CD4-positive, alpha-beta T cell (primary cell): ENCODE results near the gene MRPS7. TPM values are rescaled to one million over a fixed set of nuclear protein-coding genes. Genes with fewer than 3 reads are reported as not detected.
A peak's percentile ranks its signal among the peaks of the same experiment; 100 is the strongest.

ENCODE experiments used
- ATAC-seq: fragments of 200-7000 bp; cut with Tn5 transposase; one replicate; pipeline ENCODE4 v1.10.0; 2022; ENCODE audit warnings: mild to moderate bottlenecking; ENCODE audit not compliant: poor library complexity
- CTCF ChIA-PET: fragments of 350-600 bp; sonication (Branson Sonifier 250); formaldehyde crosslinking; loops from one replicate; lab custom pipeline; 2021; ENCODE audit warnings: antibody characterized with exemption, inconsistent platforms; lab: Charles Lee
- POLR2A ChIA-PET: fragments of 350-600 bp; sonication (Branson Sonifier 250); formaldehyde crosslinking; loops from one replicate; lab custom pipeline; 2021; ENCODE audit warnings: antibody characterized with exemption, inconsistent platforms; lab: Charles Lee
- DNase-seq, 14 experiments: peaks; one replicate each; pipeline ENCODE4 v3.0.0-alpha.2; 2013 to 2020; ENCODE audit warnings: mixed read lengths in 2 of 14
- H3K27ac ChIP-seq, 2 donors: one replicate each; pipeline versions ENCODE4 v1.5.1 to v1.7.0; 2013; ENCODE audit warnings: low read length in 2 of 2, low read depth in 1 of 2, mild to moderate bottlenecking in 1 of 2
- H3K27me3 ChIP-seq, 2 experiments: 1 replicate in 1 of 2; 2 replicates in 1 of 2; pipeline versions ENCODE4 v1.6.1 to v1.7.0; 2013; ENCODE audit warnings: low read length in 2 of 2, control low read depth in 1 of 2, mild to moderate bottlenecking in 1 of 2, moderate library complexity in 1 of 2; ENCODE audit not compliant: insufficient read depth in 2 of 2, control insufficient read depth in 1 of 2
- H3K36me3 ChIP-seq: one replicate; pipeline ENCODE4 v1.6.1; 2013; ENCODE audit warnings: low read length, control low read depth; ENCODE audit not compliant: insufficient read depth
- H3K4me1 ChIP-seq: one replicate; pipeline ENCODE4 v1.6.1; 2013; ENCODE audit warnings: low read length, control low read depth; ENCODE audit not compliant: insufficient read depth
- H3K4me3 ChIP-seq: one replicate; pipeline ENCODE4 v1.5.1; 2013; ENCODE audit warnings: mild to moderate bottlenecking, low read length, moderate library complexity
- H3K9me3 ChIP-seq, 2 experiments: 1 replicate in 1 of 2; 2 replicates in 1 of 2; pipeline versions ENCODE4 v1.6.1 to v1.7.0; 2013; ENCODE audit warnings: low read length in 2 of 2, mild to moderate bottlenecking in 2 of 2, control low read depth in 1 of 2, moderate library complexity in 1 of 2; ENCODE audit not compliant: control insufficient read depth in 1 of 2, insufficient read depth in 1 of 2
- H3K27ac Mint-ChIP-seq: one replicate; pipeline ENCODE4 v1.8.0; 2020; ENCODE audit warnings: mixed read lengths
- H3K27me3 Mint-ChIP-seq: one replicate; pipeline ENCODE4 v1.8.0; 2021; ENCODE audit warnings: mixed read lengths
- H3K36me3 Mint-ChIP-seq: one replicate; pipeline ENCODE4 v1.8.0; 2021; ENCODE audit warnings: low read depth, mixed read lengths
- H3K4me1 Mint-ChIP-seq: one replicate; pipeline ENCODE4 v1.8.0; 2021; ENCODE audit warnings: low read depth, mixed read lengths
- H3K4me3 Mint-ChIP-seq: one replicate; pipeline ENCODE4 v1.8.0; 2020; ENCODE audit warnings: mild to moderate bottlenecking, mixed read lengths
- H3K9me3 Mint-ChIP-seq: one replicate; pipeline ENCODE4 v1.8.0; 2020; ENCODE audit warnings: mixed read lengths
- CTCF ChIP-seq: fragments of 200-600 bp; IDR thresholded peaks from one replicate; pipeline ENCODE4 v1.8.0; 2022; ENCODE audit warnings: antibody characterized with exemption, mild to moderate bottlenecking
- intact Hi-C, 2 experiments: fragments of 100-400 bp; cut with DNase I in 1 of 2; cut with micrococcal nuclease in 1 of 2; formaldehyde crosslinking; loops; one replicate each; pipeline versions ENCODE4 v1.15.1 to v1.9.0; 2023 to 2025; cut with DNase I, micrococcal nuclease
- total RNA-seq, 174 experiments: library from RNA in 2 of 174; stranded (reverse) in 2 of 174; gene quantifications; one replicate each; pipeline ENCODE4 v1.2.3 and lab custom pipeline; 2021 to 2026

The MRPS7 gene
- total RNA-seq, 2 experiments from 2014 or later, result 33.2 to 35.2 TPM

GRCh38 chr17:75241996-75242460 is 19.7 kb upstream of the MRPS7 start:
- Mint-ChIP-seq H3K36me3 (peaks cover 95% of the 10 kb centered on the region), H3K27me3 (no peaks in the 10 kb centered on the region), H3K9me3 (no peaks in the 10 kb centered on the region), H3K4me1 (peaks cover 29% of the 10 kb centered on the region), H3K4me3 (peak overlapping the region; percentile 67), H3K27ac (peak overlapping the region; percentile 92)
- Histone ChIP-seq H3K36me3 (peaks cover 92% of the 10 kb centered on the region), H3K27ac (peak overlapping the region; percentile 48 to 59), H3K4me1 (peaks cover 69% of the 10 kb centered on the region), H3K9me3 (no peaks in the 10 kb centered on the region), H3K27me3 (no peaks in the 10 kb centered on the region), H3K4me3 (peak overlapping the region; percentile 2)
- DNase-seq, result peak in 2 of 14 experiments; percentile 17 to 27
- no peak for TF ChIP-seq CTCF
- CTCF ChIA-PET, result interaction anchor here (1.0 to 5.2 kb wide), 6 partner anchors 19 to 128 kb away, joined by 3 to 31 read pairs (median 4); partner anchors contain the start of genes GGA3, MIF4GD, MRPS7 and SLC25A19
- peak; percentile 9 for ATAC-seq
- POLR2A ChIA-PET, result interaction anchor here (1.2 to 1.4 kb wide), 2 partner anchors 20 to 47 kb away, joined by 6 read pairs; partner anchors contain the start of genes GGA3, MRPS7 and SLC25A19
- intact Hi-C loops, result loop anchor here in 1 of 2 experiments (2.0 kb wide), 1 partner anchor 171 kb away; no protein-coding TSS in a partner anchor

- peak overlapping the region; percentile 2 for H3K4me3 ChIP-seq
- no peaks in the 10 kb centered on the region for H3K9me3 ChIP-seq
- H3K9me3 Mint-ChIP-seq, result no peaks in the 10 kb centered on the region
- DNase-seq (peak in 10 of 14 experiments; percentile 10 to 84 (median 38)), ATAC-seq (peak; percentile 65)
- no peak for TF ChIP-seq CTCF
- H3K27ac Mint-ChIP-seq, result peak overlapping the region; percentile 92
- peaks cover 87% of the 10 kb centered on the region for H3K36me3 ChIP-seq
- H3K27ac ChIP-seq, result peak overlapping the region; percentile 48 to 59
- POLR2A ChIA-PET, result interaction anchor here (1.2 to 1.4 kb wide), 2 partner anchors 19 to 46 kb away, joined by 6 read pairs; partner anchors contain the start of genes GGA3, MRPS7 and SLC25A19
- intact Hi-C loops, result no loop called here
- peaks cover 95% of the 10 kb centered on the region for H3K36me3 Mint-ChIP-seq
- no peaks in the 10 kb centered on the region for H3K27me3 Mint-ChIP-seq
- peaks cover 69% of the 10 kb centered on the region for H3K4me1 ChIP-seq
- peaks cover 29% of the 10 kb centered on the region for H3K4me1 Mint-ChIP-seq
- CTCF ChIA-PET, result interaction anchor here (0.6 to 5.2 kb wide), 7 partner anchors 19 to 129 kb away, joined by 3 to 31 read pairs (median 4); partner anchors contain the start of genes GGA3, MIF4GD, MRPS7 and SLC25A19
- no peaks in the 10 kb centered on the region for H3K27me3 ChIP-seq
- peak overlapping the region; percentile 67 for H3K4me3 Mint-ChIP-seq
Observed at GRCh38 chr17:75242461-75243042, 19.1 kb upstream of the MRPS7 start.

- ChIA-PET POLR2A (interaction anchor here (0.5 to 1.0 kb wide), 2 partner anchors 29 to 61 kb away, joined by 3 read pairs; partner anchors contain the start of gene SUMO2), CTCF (interaction anchor here (1.4 to 5.2 kb wide), 2 partner anchors 26 to 45 kb away, joined by 3 to 25 read pairs; partner anchors contain the start of genes MIF4GD and SLC25A19)
- Mint-ChIP-seq H3K36me3 (peaks cover 85% of the 10 kb centered on the region), H3K4me3 (no peak overlapping the region), H3K27me3 (no peaks in the 10 kb centered on the region), H3K27ac (peak overlapping the region; percentile 19), H3K9me3 (no peaks in the 10 kb centered on the region), H3K4me1 (peaks cover 25% of the 10 kb centered on the region)
- no peak overlapping the region for H3K27ac ChIP-seq
- no peak for TF ChIP-seq CTCF
- ATAC-seq (peak; percentile 21), DNase-seq (peak in 3 of 14 experiments; percentile 23 to 51 (median 50))
- intact Hi-C loops, result no loop called here
- H3K4me3 ChIP-seq, result no peak overlapping the region
- peaks cover 55% of the 10 kb centered on the region for H3K4me1 ChIP-seq
- H3K27me3 ChIP-seq, result no peaks in the 10 kb centered on the region
- H3K36me3 ChIP-seq, result peaks cover 70% of the 10 kb centered on the region
- H3K9me3 ChIP-seq, result no peaks in the 10 kb centered on the region
Observed at GRCh38 chr17:75244133-75244866, 17.4 kb upstream of the MRPS7 start.
